ENCODE measurements around the gene CPT1B. TPM values are rescaled to one million over a fixed set of nuclear protein-coding genes. Genes with fewer than 3 reads are reported as not detected.

CPT1B gene
- total and polyA plus RNA-seq, 2 experiments from 2014 or later = 1.3 to 2.9 TPM

DNA sequence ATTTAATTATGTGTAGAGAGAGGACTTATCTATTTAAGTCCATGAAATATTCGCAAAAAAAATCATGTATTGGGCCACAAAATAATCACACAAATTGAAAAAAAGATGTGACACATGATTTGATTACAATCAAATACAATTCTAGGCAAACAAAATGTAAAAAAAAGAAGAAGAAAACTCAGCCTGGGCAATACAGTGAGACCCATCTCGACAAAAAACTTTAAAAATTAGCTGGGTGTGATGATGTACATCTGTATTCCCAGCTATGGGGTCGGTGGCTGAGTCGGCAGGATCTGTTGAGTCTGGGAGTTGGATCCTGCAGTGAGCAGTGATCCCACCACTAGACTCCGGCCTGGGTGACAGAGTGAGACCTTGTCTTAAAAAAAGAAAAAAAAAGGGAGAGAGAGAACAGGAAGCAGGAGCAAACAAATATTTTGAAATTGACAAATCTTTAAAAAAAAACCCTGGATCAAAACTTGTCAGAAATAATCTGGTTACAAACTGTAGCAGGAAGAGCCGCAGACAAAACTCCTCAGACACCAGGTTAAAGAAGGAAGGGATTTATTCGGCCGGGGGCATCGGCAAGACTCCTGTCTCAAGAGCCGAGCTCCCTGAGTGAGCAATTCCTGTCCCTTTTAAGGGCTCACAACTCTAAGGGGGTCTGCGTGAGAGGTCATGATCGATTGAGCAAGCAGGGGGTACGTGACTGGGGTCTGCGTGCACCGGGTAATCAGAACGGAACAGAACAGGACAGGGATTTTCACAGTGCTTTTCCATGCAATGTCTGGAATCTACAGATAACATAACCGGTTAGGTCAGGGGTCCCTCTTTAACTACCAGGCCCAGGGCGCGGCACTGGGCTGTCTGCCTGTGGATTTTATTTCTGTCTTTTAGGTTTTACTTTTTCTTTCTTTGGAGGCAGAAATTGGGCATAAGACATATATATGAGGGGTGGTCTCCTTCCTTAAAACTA is 45.1 kb downstream of the CPT1B start:
- no peaks in the 10 kb centered on the region for H4K20me1 ChIP-seq (ENCODE audit: insufficient read depth)
- H3K9me2 ChIP-seq (ENCODE audit: insufficient read depth) = no peaks in the 10 kb centered on the region
- no peak for TF ChIP-seq EZH2phosphoT487 (IDR thresholded peaks at IDR 0.05; ENCODE audit: insufficient read depth, low read depth)
- no peak for TF ChIP-seq EZH2 (IDR thresholded peaks at IDR 0.05; ENCODE audit: insufficient read depth, poor library complexity, severe bottlenecking)
- peak overlapping the region; percentile 95 for H3K9ac ChIP-seq
- H3K9me3 ChIP-seq (ENCODE audit: low read depth) = no peaks in the 10 kb centered on the region
- no peak for DNase-seq
- no peaks in the 10 kb centered on the region for H3K79me2 ChIP-seq (ENCODE audit: insufficient read depth)
- no peaks in the 10 kb centered on the region for H3K27me3 ChIP-seq (replicated peaks; ENCODE audit: insufficient read depth)
- no peaks in the 10 kb centered on the region for H3K36me3 ChIP-seq (ENCODE audit: low read depth)
- peaks cover 3% of the 10 kb centered on the region; the same call in 1 of the 2 replicates for H3K4me1 ChIP-seq (ENCODE audit: insufficient read depth)
- no peak overlapping the region for H3K4me3 ChIP-seq
- H3K4me2 ChIP-seq (ENCODE audit: unreplicated experiment) = no peak overlapping the region
- in situ Hi-C loops (cut with MboI) = no loop called here
- no peak overlapping the region for H2AFZ ChIP-seq
- peak overlapping the region; percentile 55; the same call in 1 of the 2 replicates for H3K27ac ChIP-seq
- peaks cover 18% of the 10 kb centered on the region for H3F3A ChIP-seq (ENCODE audit: insufficient read depth)
- WGBS, 2 experiments (ENCODE audit: low coverage in 1 of 2, low lambda C conversion rate in 2 of 2, missing lambda C conversion rate in 2 of 2) = 81 to 83% methylated on average over 19 of the region's 19 CpGs

DNA sequence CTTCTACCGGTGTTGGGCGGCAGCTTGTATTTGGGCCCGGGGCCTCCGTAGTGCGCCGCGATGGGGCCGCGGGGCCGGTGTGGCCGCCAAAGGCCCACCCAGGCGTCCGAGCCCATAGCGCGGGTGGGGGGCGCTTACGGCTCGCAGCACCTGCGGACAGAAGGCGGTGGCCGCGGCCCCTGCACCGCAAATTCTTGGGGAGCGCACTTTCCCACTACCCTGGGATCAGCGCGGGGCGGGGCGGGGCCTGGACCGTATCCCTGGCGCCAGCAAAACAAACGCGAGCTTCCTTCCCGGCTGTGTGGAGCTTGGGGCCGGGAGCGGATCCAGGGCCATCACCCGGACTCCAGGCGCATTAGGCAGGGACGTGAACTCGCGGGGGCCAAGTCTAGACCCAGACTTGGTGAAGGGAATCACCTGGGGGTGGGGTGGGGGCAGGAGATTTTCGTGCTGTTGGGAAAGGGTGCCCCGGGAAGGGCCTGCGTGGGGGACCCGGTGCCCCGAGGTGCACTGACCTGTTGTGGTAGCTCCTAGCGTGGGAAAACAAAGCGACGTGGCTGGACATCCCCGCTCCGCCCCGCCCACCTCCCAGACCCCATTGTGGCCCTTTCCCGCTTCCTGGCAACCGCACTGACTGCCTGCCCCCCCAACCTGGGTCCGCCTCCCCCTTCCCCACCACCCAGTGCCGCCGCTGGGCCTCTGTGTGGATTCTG is 46.1 kb downstream of the CPT1B start:
- TF ChIP-seq EZH2 (IDR thresholded peaks at IDR 0.05; ENCODE audit: insufficient read depth, poor library complexity, severe bottlenecking) = no peak
- TF ChIP-seq EZH2phosphoT487 (IDR thresholded peaks at IDR 0.05; ENCODE audit: insufficient read depth, low read depth) = no peak
- H3K9me2 ChIP-seq (ENCODE audit: insufficient read depth) = no peaks in the 10 kb centered on the region
- H3K4me2 ChIP-seq (ENCODE audit: unreplicated experiment) = peak overlapping the region; percentile 81
- H3K27me3 ChIP-seq (replicated peaks; ENCODE audit: insufficient read depth) = no peaks in the 10 kb centered on the region
- H3K4me3 ChIP-seq = peak overlapping the region; percentile 81
- H2AFZ ChIP-seq = peak overlapping the region; percentile 54
- WGBS, 2 experiments (ENCODE audit: low coverage in 1 of 2, low lambda C conversion rate in 2 of 2, missing lambda C conversion rate in 2 of 2) = 6 to 10% methylated on average over 45 to 56 of the region's 56 CpGs
- H3K9me3 ChIP-seq (ENCODE audit: low read depth) = no peaks in the 10 kb centered on the region
- in situ Hi-C loops (cut with MboI) = no loop called here
- no peaks in the 10 kb centered on the region for H3K79me2 ChIP-seq (ENCODE audit: insufficient read depth)
- DNase-seq = peak; percentile 88
- H3K4me1 ChIP-seq (ENCODE audit: insufficient read depth) = no peaks in the 10 kb centered on the region
- peak overlapping the region; percentile 55 for H3K27ac ChIP-seq
- no peaks in the 10 kb centered on the region for H4K20me1 ChIP-seq (ENCODE audit: insufficient read depth)
- H3K36me3 ChIP-seq (ENCODE audit: low read depth) = no peaks in the 10 kb centered on the region
- H3F3A ChIP-seq (ENCODE audit: insufficient read depth) = peaks cover 21% of the 10 kb centered on the region
- peak overlapping the region; percentile 95 for H3K9ac ChIP-seq

DNA sequence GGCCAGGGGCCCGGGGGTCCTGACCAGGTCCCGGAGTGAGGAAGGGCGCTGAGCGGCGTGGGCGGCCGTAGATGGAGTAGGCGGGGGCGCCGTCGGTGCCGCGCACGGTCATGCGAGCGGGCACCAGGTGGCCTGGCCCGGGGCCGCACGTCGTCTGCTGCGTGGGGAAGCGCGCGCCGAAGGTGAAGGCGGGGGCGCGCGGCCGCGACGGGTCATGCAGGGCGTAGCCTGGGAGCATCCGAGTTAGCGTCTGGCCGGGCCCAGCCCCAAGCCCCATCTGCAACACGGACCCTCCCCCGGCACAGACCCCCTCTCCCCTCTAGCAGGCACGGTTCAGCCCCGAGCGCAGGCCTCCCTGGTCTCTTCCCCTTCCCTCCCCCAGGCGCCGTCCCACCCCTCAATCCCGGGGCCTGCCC is 46.7 kb downstream of the CPT1B start:
- Histone ChIP-seq H3K79me2 (ENCODE audit: insufficient read depth) (no peaks in the 10 kb centered on the region), H3K9me3 (ENCODE audit: low read depth) (no peaks in the 10 kb centered on the region), H3K36me3 (ENCODE audit: low read depth) (no peaks in the 10 kb centered on the region), H3K4me1 (ENCODE audit: insufficient read depth) (no peaks in the 10 kb centered on the region), H4K20me1 (ENCODE audit: insufficient read depth) (no peaks in the 10 kb centered on the region), H3F3A (ENCODE audit: insufficient read depth) (peaks cover 21% of the 10 kb centered on the region), H3K4me2 (ENCODE audit: unreplicated experiment) (peak overlapping the region; percentile 81), H3K9ac (peak overlapping the region; percentile 95), H3K27me3 (replicated peaks; ENCODE audit: insufficient read depth) (no peaks in the 10 kb centered on the region), H3K4me3 (peak overlapping the region; percentile 81), H3K9me2 (ENCODE audit: insufficient read depth) (no peaks in the 10 kb centered on the region), H2AFZ (peak overlapping the region; percentile 54), H3K27ac (peak overlapping the region; percentile 55)
- in situ Hi-C loops (cut with MboI) = no loop called here
- TF ChIP-seq EZH2phosphoT487 (IDR thresholded peaks at IDR 0.05; ENCODE audit: insufficient read depth, low read depth) = no peak
- no peak for TF ChIP-seq EZH2 (IDR thresholded peaks at IDR 0.05; ENCODE audit: insufficient read depth, poor library complexity, severe bottlenecking)
- WGBS, 2 experiments (ENCODE audit: low coverage in 1 of 2, low lambda C conversion rate in 2 of 2, missing lambda C conversion rate in 2 of 2) = 2 to 5% methylated on average over 16 to 24 of the region's 44 CpGs
- peak; percentile 71 for DNase-seq

DNA sequence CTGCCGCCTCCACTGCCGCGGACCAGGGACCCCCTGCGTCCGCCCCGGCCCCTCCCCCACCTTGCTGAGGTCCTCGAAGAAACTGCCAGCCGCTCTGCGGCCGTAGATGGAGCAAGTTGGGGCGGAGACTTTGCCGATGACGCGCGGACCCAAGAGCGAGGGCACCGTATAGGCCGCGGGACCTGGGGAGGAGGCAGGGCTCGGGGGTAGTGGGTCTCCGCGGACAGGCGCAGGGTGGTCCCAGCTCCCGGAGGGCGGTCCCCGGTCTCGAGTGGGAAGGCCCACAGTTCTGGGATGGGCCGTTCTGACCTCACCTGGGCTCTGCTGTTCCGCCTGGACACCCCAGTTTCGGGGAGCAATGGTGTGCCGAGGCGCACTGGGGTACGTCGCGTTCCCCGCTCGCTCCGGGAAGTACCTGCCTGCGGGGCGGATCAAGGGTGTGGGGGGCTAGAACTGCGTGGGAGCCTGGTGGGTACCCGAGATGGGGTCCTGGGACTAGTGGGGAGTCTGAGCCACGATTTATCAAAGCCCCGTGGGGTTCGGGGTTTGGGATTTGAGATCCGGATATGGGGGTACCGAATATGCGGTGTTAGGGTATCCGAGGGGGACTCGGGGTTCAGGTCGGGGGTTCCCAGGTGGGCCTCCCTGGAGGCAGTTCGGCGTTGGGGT is 47.2 kb downstream of the CPT1B start:
- Histone ChIP-seq H3K4me1 (ENCODE audit: insufficient read depth) (no peaks in the 10 kb centered on the region), H3K79me2 (ENCODE audit: insufficient read depth) (no peaks in the 10 kb centered on the region), H4K20me1 (ENCODE audit: insufficient read depth) (no peaks in the 10 kb centered on the region), H3F3A (ENCODE audit: insufficient read depth) (peaks cover 21% of the 10 kb centered on the region), H3K36me3 (ENCODE audit: low read depth) (no peaks in the 10 kb centered on the region), H3K27me3 (replicated peaks; ENCODE audit: insufficient read depth) (no peaks in the 10 kb centered on the region), H3K27ac (peak overlapping the region; percentile 55), H3K9ac (peak overlapping the region; percentile 95), H3K9me3 (ENCODE audit: low read depth) (no peaks in the 10 kb centered on the region), H3K4me2 (ENCODE audit: unreplicated experiment) (peak overlapping the region; percentile 81), H3K4me3 (peak overlapping the region; percentile 81), H2AFZ (peak overlapping the region; percentile 54), H3K9me2 (ENCODE audit: insufficient read depth) (no peaks in the 10 kb centered on the region)
- TF ChIP-seq EZH2 (IDR thresholded peaks at IDR 0.05; ENCODE audit: insufficient read depth, poor library complexity, severe bottlenecking) (no peak), EZH2phosphoT487 (IDR thresholded peaks at IDR 0.05; ENCODE audit: insufficient read depth, low read depth) (no peak)
- WGBS, 2 experiments (ENCODE audit: low coverage in 1 of 2, low lambda C conversion rate in 2 of 2, missing lambda C conversion rate in 2 of 2) = 8 to 10% methylated on average over 33 to 46 of the region's 53 CpGs
- peak; percentile 94 for DNase-seq
- in situ Hi-C loops (cut with MboI) = no loop called here
